ENCODE measurements around the gene CD300LD.

Gene CD300LD

DNA sequence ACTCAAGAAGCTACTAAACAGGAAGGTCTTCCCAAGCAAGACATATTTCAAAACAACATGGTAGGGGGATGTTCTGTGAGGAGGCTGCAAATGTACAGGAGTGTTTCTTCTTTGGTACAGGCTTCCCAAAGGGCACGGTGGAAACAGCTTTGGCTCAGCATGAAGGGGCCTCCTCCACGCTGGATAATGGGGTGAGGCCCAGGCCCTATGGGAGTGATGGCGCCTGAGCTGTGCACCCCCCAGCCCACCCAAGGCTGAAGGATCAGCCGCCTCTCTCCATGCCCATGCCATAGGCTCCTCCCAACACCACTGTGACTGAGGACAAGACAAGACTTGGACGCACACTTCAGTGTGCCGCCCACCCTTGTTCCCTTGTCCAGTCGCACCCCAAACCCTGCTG lies 24.6 kb upstream of the CD300LD start (continued):
- TF ChIP-seq TOX (CRISPR knock-in tag; IDR thresholded peaks at IDR 0.05; ENCODE audit: borderline replicate concordance) (no peak), PPARA (CRISPR knock-in tag; IDR thresholded peaks at IDR 0.05; ENCODE audit: borderline replicate concordance) (no peak), TCF4 (CRISPR knock-in tag; IDR thresholded peaks at IDR 0.05; ENCODE audit: borderline replicate concordance) (no peak), CSRNP3 (CRISPR knock-in tag; IDR thresholded peaks at IDR 0.05) (no peak), OSR1 (CRISPR knock-in tag; IDR thresholded peaks at IDR 0.05) (no peak), ZFP3 (CRISPR knock-in tag; IDR thresholded peaks at IDR 0.05) (no peak), ESRRG (CRISPR knock-in tag; IDR thresholded peaks at IDR 0.05) (no peak), ZFP30 (CRISPR knock-in tag; IDR thresholded peaks at IDR 0.05) (no peak), SNAI2 (CRISPR knock-in tag; IDR thresholded peaks at IDR 0.05) (no peak), GLIS3 (CRISPR knock-in tag; IDR thresholded peaks at IDR 0.05) (no peak), ZNF70 (CRISPR knock-in tag; IDR thresholded peaks at IDR 0.05) (no peak), PATZ1 (CRISPR knock-in tag; IDR thresholded peaks at IDR 0.05; ENCODE audit: borderline replicate concordance) (no peak)
- TF ChIP-seq, protein P1, sequence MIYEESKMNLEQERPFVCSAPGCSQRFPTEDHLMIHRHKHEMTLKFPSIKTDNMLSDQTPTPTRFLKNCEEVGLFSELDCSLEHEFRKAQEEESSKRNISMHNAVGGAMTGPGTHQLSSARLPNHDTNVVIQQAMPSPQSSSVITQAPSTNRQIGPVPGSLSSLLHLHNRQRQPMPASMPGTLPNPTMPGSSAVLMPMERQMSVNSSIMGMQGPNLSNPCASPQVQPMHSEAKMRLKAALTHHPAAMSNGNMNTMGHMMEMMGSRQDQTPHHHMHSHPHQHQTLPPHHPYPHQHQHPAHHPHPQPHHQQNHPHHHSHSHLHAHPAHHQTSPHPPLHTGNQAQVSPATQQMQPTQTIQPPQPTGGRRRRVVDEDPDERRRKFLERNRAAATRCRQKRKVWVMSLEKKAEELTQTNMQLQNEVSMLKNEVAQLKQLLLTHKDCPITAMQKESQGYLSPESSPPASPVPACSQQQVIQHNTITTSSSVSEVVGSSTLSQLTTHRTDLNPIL (CRISPR knock-in tag; IDR thresholded peaks at IDR 0.05; ENCODE audit: low read depth): no peak

- ATAC-seq: no peak
- TF ChIP-seq ZNF565 (CRISPR knock-in tag; conservative IDR thresholded peaks at IDR 0.05; ENCODE audit: low read depth): no peak
- TF ChIP-seq PPARA (CRISPR knock-in tag; IDR thresholded peaks at IDR 0.05; ENCODE audit: borderline replicate concordance): no peak
- no peak for TF ChIP-seq ARNTL (CRISPR knock-in tag; IDR thresholded peaks at IDR 0.05; ENCODE audit: borderline replicate concordance, low read depth)
Observed at GRCh38 chr17:74612046-74612445, 20.0 kb upstream of the CD300LD start.

DNA sequence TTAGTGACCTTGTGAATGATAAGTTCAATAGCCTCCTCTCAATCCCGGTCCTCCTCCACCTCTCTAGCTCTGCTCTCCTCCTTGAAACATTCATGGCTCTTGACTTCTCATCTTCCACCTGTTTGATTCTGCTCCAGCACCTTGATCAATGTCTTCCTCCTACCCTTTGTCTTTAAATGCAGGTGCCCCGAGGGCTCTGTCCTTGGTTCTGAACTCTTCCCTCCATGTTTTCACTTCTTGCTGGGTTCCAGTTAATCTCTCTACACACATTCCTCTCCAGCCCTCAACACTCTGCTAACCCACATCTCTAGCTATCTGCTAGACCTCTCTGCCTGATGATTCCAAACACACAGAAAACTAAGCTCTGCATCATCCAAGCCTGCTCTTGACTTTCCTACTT lies 18.0 kb upstream of the CD300LD start:
- ATAC-seq: no peak
- TF ChIP-seq BACH2 (CRISPR knock-in tag; IDR thresholded peaks at IDR 0.05; ENCODE audit: borderline replicate concordance): no peak
- TF ChIP-seq TCF4 (CRISPR knock-in tag; IDR thresholded peaks at IDR 0.05; ENCODE audit: borderline replicate concordance): no peak
- no peak for TF ChIP-seq CSRNP3 (CRISPR knock-in tag; IDR thresholded peaks at IDR 0.05)
- no peak for TF ChIP-seq GLIS3 (CRISPR knock-in tag; IDR thresholded peaks at IDR 0.05)
- TF ChIP-seq ISL1 (CRISPR knock-in tag; IDR thresholded peaks at IDR 0.05): no peak
- TF ChIP-seq CSDC2 (CRISPR knock-in tag; IDR thresholded peaks at IDR 0.05): no peak
- TF ChIP-seq TSHZ2 (CRISPR knock-in tag; IDR thresholded peaks at IDR 0.05): no peak
- TF ChIP-seq ZNF8 (CRISPR knock-in tag; IDR thresholded peaks at IDR 0.05): no peak
- TF ChIP-seq SNAI2 (CRISPR knock-in tag; IDR thresholded peaks at IDR 0.05): no peak
- no peak for TF ChIP-seq RARB (CRISPR knock-in tag; IDR thresholded peaks at IDR 0.05)
- TF ChIP-seq, protein P1 (CRISPR knock-in tag; IDR thresholded peaks at IDR 0.05; ENCODE audit: low read depth): no peak
- no peak for TF ChIP-seq ZC3H10 (CRISPR knock-in tag; IDR thresholded peaks at IDR 0.05)
- no peak for TF ChIP-seq ZFP3 (CRISPR knock-in tag; IDR thresholded peaks at IDR 0.05)
- no peak for TF ChIP-seq ARNTL (CRISPR knock-in tag; IDR thresholded peaks at IDR 0.05; ENCODE audit: borderline replicate concordance, low read depth)
- no peak for TF ChIP-seq PATZ1 (CRISPR knock-in tag; IDR thresholded peaks at IDR 0.05; ENCODE audit: borderline replicate concordance)
- no peak for TF ChIP-seq TOX (CRISPR knock-in tag; IDR thresholded peaks at IDR 0.05; ENCODE audit: borderline replicate concordance)
- TF ChIP-seq ZFP30 (CRISPR knock-in tag; IDR thresholded peaks at IDR 0.05): no peak
- TF ChIP-seq PPARA (CRISPR knock-in tag; IDR thresholded peaks at IDR 0.05; ENCODE audit: borderline replicate concordance): no peak
